ENCODE data around the gene ACER1.

- TF ChIP-seq POLR2A (IDR thresholded peaks at IDR 0.05) (no peak), CTCF (IDR thresholded peaks at IDR 0.05) (no peak)
Observed at GRCh38 chr19:6343462-6343861, 10.1 kb upstream of the ACER1 start.
